ENCODE data around the gene KCNQ4. TPM values are rescaled to one million over a fixed set of nuclear protein-coding genes. Genes with fewer than 3 reads are reported as not detected.

The KCNQ4 gene
- total RNA-seq, 1 donor from 2014 or later, result 1.5 TPM

GRCh38 chr1:40757084-40757483 is 26.5 kb upstream of the KCNQ4 start:
- TF ChIP-seq, protein P1, sequence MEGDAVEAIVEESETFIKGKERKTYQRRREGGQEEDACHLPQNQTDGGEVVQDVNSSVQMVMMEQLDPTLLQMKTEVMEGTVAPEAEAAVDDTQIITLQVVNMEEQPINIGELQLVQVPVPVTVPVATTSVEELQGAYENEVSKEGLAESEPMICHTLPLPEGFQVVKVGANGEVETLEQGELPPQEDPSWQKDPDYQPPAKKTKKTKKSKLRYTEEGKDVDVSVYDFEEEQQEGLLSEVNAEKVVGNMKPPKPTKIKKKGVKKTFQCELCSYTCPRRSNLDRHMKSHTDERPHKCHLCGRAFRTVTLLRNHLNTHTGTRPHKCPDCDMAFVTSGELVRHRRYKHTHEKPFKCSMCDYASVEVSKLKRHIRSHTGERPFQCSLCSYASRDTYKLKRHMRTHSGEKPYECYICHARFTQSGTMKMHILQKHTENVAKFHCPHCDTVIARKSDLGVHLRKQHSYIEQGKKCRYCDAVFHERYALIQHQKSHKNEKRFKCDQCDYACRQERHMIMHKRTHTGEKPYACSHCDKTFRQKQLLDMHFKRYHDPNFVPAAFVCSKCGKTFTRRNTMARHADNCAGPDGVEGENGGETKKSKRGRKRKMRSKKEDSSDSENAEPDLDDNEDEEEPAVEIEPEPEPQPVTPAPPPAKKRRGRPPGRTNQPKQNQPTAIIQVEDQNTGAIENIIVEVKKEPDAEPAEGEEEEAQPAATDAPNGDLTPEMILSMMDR (IDR thresholded peaks at IDR 0.05; ENCODE audit: borderline replicate concordance), result no peak
- Histone ChIP-seq H3K27ac (replicated peaks) (no peak overlapping the region), H3K36me3 (peaks cover 99% of the 10 kb centered on the region)

GRCh38 chr1:40758004-40758403 is 25.6 kb upstream of the KCNQ4 start:
- H3K36me3 ChIP-seq, result peaks cover 99% of the 10 kb centered on the region
- DNase-seq, result no peak
- intact Hi-C loops (cut with micrococcal nuclease), result no loop called here
- no peaks in the 10 kb centered on the region for H3K9me3 ChIP-seq (replicated peaks)
- no peak overlapping the region for H3K4me3 ChIP-seq
- no peaks in the 10 kb centered on the region for H3K27me3 ChIP-seq (ENCODE audit: low read depth)
- TF ChIP-seq, protein P1 (IDR thresholded peaks at IDR 0.05; ENCODE audit: borderline replicate concordance), result no peak
- peak overlapping the region; percentile 0 for H3K27ac ChIP-seq (replicated peaks)
- H3K4me1 ChIP-seq, result peaks cover 77% of the 10 kb centered on the region

More at GRCh38 chr1:40757084-40757483, 26.5 kb upstream of the KCNQ4 start:
- Histone ChIP-seq H3K4me1 (peaks cover 68% of the 10 kb centered on the region), H3K4me3 (no peak overlapping the region), H3K9me3 (replicated peaks) (no peaks in the 10 kb centered on the region), H3K27me3 (ENCODE audit: low read depth) (no peaks in the 10 kb centered on the region)
- no peak for DNase-seq
- intact Hi-C loops (cut with micrococcal nuclease), result no loop called here

- Histone ChIP-seq H3K27ac (replicated peaks) (peak overlapping the region; percentile 0), H3K27me3 (ENCODE audit: low read depth) (no peaks in the 10 kb centered on the region), H3K36me3 (peaks cover 99% of the 10 kb centered on the region), H3K9me3 (replicated peaks) (no peaks in the 10 kb centered on the region), H3K4me1 (peaks cover 79% of the 10 kb centered on the region), H3K4me3 (no peak overlapping the region)
- intact Hi-C loops (cut with micrococcal nuclease), result no loop called here
- no peak for DNase-seq
- TF ChIP-seq, protein P1 (IDR thresholded peaks at IDR 0.05; ENCODE audit: borderline replicate concordance), result no peak
These were observed 24.8 kb upstream of the KCNQ4 start for GRCh38 chr1:40758578-40759343.

DNA sequence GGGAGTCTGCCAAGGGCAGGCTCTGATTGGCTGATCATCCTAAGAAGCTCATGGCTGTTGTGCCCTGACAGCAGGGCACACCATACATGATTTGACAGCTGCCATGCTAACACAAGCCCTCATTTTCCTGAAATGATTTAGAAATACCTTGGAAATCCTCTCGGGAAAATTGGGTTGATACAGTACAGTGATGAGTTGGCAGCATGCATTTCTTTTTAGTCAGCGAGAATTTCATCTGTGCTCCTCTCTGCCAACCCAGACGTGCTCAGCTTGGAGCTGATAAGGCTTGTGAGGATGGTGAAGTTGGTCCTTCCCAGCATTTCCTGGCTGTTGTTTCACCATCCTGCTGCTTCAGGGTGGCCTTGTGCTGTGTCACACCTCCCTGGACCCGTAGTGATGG is 22.6 kb upstream of the KCNQ4 start:
- TF ChIP-seq, protein P1 (IDR thresholded peaks at IDR 0.05; ENCODE audit: borderline replicate concordance), result no peak
- no peaks in the 10 kb centered on the region for H3K27me3 ChIP-seq (ENCODE audit: low read depth)
- peaks cover 99% of the 10 kb centered on the region for H3K36me3 ChIP-seq
- H3K27ac ChIP-seq (replicated peaks), result peak overlapping the region; percentile 2
- H3K4me3 ChIP-seq, result no peak overlapping the region
- intact Hi-C loops (cut with micrococcal nuclease), result no loop called here
- H3K9me3 ChIP-seq (replicated peaks), result no peaks in the 10 kb centered on the region
- peaks cover 78% of the 10 kb centered on the region for H3K4me1 ChIP-seq
- no peak for DNase-seq

DNA sequence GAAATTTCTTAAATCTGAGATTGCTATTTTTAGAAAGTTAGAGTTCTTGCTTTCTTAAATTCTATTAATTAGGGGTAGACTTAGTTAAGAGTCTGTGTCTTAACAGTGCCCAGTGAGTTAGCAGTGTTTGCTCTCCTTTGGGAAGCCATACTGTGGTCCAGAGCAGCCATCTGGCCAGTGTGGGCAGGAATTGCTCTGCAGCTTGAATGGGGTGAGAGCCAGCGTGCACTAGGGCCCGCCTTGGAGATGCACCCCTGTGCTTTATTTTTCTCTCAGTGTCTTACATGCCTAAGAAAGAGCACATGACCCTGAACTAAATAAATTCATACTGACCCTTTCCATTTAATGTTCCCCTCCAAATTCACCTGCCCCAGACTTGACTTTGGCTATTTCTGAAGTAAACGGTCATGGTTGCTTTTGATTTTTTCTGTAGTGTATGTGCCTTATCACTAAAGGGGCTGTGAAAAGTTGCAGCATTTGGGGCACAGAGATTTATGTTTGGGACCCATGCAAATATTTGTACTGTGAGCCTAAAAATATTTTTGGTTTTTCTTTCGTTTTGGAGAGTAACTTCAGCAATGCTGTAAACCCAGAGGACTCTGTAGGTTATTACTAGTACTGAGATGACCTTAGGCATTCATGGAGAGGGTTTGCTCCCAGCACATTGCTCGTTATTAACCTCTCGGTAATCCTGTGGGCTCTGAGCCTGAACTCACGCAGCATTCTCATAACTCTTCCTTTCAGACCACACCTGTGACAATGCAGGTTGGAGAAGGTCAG is 21.3 kb upstream of the KCNQ4 start:
- H3K9me3 ChIP-seq (replicated peaks), result no peaks in the 10 kb centered on the region
- H3K4me1 ChIP-seq, result peaks cover 78% of the 10 kb centered on the region
- H3K27me3 ChIP-seq (ENCODE audit: low read depth), result no peaks in the 10 kb centered on the region
- peak overlapping the region; percentile 30 for H3K27ac ChIP-seq (replicated peaks)
- no peak overlapping the region for H3K4me3 ChIP-seq
- TF ChIP-seq, protein P1 (IDR thresholded peaks at IDR 0.05; ENCODE audit: borderline replicate concordance), result no peak
- H3K36me3 ChIP-seq, result peaks cover 99% of the 10 kb centered on the region
- intact Hi-C loops (cut with micrococcal nuclease), result no loop called here
- no peak for DNase-seq
